BJ (cell line): ENCODE data around the gene POMGNT1. TPM values are rescaled to one million over a fixed set of nuclear protein-coding genes. Genes with fewer than 3 reads are reported as not detected.

Experiments
- CTCF ChIA-PET: fragments of 350-600 bp; formaldehyde crosslinking; extraction: SDS; loops from one replicate; lab custom pipeline; 2021; ENCODE audit warnings: antibody characterized with exemption, inconsistent platforms; lab: Yijun Ruan, JAX
- POLR2A ChIA-PET: fragments of 300-600 bp; sonication (Branson Sonifier 250); formaldehyde crosslinking; extraction: SDS; loops from one replicate; lab custom pipeline; 2021; ENCODE audit warnings: antibody characterized with exemption; lab: Charles Lee
- DNase-seq: peaks from one replicate; pipeline ENCODE4 v3.0.0-alpha.2; 2011; ENCODE audit warnings: low read depth
- H3K27me3 ChIP-seq: 2 replicates; pipeline ENCODE4 v1.6.0; 2011; ENCODE audit warnings: low read length; ENCODE audit not compliant: control insufficient read depth, insufficient read depth
- H3K36me3 ChIP-seq: 2 replicates; pipeline ENCODE4 v1.5.1; 2011; ENCODE audit warnings: low read length; ENCODE audit not compliant: control insufficient read depth, insufficient read depth
- H3K4me3 ChIP-seq: 2 replicates; pipeline ENCODE4 v1.5.1; 2011; ENCODE audit warnings: low read depth, mild to moderate bottlenecking, control low read depth, low read length
- CTCF ChIP-seq: IDR thresholded peaks from 2 replicates; pipeline ENCODE4 v1.5.1; 2011; ENCODE audit warnings: low read depth, mild to moderate bottlenecking, control low read depth, inconsistent platforms, low read length, moderate library complexity; ENCODE audit not compliant: insufficient read depth
- polyA plus RNA-seq: library from polyadenylated mRNA; depleted of rRNA; stranded (reverse); fragments of >200 nt; gene quantifications from 2 replicates; pipeline ENCODE4 v1.2.3, GENCODE V29; 2011

Gene POMGNT1
- polyA plus RNA-seq, 1 experiment = 80.0 TPM

GRCh38 chr1:46183079-46183847, 15.0 kb downstream of the POMGNT1 start:
- peak; percentile 80 for DNase-seq
- no peak overlapping the region for H3K4me3 ChIP-seq
- ChIA-PET CTCF (interaction anchor here (0.6 to 10.7 kb wide), 5 partner anchors 11 to 156 kb away, joined by 3 to 173 read pairs (median 9); no protein-coding TSS in a partner anchor), POLR2A (no interaction called here)
- H3K36me3 ChIP-seq = peaks cover 3% of the 10 kb centered on the region; the same call in 1 of the 2 replicates
- TF ChIP-seq CTCF = no peak
- H3K27me3 ChIP-seq = no peaks in the 10 kb centered on the region

DNA sequence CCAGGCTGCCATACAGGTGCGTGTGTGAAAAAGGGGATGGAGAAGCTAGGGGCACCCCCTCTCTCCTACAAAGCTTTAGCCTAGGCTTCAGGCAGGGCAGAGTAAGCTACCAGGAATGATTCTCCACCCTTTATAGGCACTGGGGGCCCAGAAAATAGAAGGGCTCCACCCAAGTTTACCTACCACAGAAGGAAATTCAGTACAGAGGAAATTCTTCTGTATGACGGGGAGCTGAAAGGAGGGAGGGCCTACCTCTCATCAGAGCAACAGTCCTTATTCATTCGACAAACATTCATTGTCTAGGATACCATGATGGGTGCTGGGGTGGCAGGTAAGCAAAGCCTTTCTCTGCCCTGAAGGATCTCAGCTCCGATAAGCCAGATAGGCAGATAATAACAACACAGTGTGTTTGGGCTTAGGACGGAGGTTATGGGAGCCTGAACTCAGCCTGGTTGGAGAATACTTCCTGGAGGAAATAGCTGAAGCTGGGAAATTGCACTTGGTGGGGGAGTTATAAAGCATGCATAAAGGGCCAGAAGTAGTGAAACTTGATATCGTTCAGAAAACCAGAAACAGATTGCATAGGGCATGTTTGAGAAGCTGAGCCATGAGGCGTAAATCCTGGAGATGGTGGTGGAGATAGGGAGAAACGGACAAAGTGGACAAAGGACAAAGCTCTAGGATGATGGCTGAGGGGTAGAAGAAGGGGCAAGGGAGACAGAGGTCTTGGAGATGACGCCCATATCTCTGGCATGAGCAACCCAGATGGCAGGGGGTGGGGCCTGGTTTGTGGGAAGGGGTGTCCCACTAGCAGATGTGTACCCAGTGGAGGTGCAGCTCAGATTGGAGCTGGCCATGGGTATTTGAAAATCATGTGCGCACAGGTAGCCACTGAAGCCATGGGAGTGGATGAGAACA, 16.6 kb downstream of the POMGNT1 start:
- Histone ChIP-seq H3K27me3 (no peaks in the 10 kb centered on the region), H3K4me3 (no peak overlapping the region), H3K36me3 (no peaks in the 10 kb centered on the region)
- DNase-seq = no peak
- CTCF ChIA-PET = interaction anchor here (0.8 to 10.7 kb wide), 14 partner anchors 9 to 1452 kb away, joined by 3 to 173 read pairs (median 4); no protein-coding TSS in a partner anchor
- POLR2A ChIA-PET = interaction anchor here (0.6 kb wide), 1 partner anchor 42 kb away, joined by 13 read pairs; no protein-coding TSS in a partner anchor
- no peak for TF ChIP-seq CTCF

- H3K36me3 ChIP-seq = no peaks in the 10 kb centered on the region
- ChIA-PET CTCF (interaction anchor here (0.6 to 10.7 kb wide), 11 partner anchors 11 to 156 kb away, joined by 3 to 173 read pairs (median 4); partner anchors contain the start of gene PIK3R3), POLR2A (no interaction called here)
- no peak for DNase-seq
- no peaks in the 10 kb centered on the region for H3K27me3 ChIP-seq
- no peak; the same call in 1 of the 2 replicates for TF ChIP-seq CTCF
- no peak overlapping the region for H3K4me3 ChIP-seq
Measured at GRCh38 chr1:46180082-46180616, 18.1 kb downstream of the POMGNT1 start.

DNA sequence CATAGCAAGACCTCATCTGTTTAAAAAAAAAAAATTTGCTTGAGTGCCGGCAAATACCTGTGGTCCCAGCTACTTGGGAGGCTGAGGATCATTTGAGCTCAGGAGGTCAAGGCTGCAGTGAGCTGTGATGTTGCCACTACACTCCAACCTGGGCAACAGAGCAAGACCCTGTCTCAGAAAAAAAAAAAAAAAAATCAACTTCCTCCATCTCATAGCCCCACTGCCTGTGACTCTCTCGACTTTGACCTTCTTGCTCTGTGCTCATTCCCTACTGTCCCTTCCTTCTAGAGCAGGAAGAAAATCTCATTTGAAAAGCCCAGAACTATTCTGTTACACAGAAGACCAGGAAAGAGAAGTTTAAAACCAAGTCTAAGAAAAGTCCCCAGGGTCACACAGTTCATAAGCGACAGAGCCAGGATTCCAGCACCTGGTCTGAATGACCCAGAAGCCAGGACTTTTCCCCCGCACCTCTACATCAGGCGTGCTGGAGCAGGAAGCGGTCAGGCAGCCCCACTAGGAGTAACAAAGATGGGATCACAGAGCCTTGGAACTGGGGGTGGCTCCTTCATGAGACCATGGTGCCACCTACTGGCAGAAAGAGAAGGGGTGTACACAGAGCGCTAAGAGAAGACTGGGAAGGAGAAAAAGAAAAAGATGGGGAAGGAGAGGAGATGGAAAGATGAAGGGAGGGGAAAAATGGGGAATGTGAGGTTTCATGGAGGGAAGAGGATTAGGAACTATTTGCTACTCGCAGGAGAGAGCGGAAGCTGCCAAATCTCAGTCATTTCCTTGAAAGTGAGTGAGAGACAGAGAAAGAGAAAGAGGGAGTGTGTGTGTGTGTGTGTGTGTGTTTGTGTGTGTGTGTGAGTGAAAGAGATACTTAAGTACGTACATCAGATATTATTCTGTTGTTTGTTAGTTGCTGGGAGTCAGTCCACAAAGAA, 18.8 kb downstream of the POMGNT1 start:
- peak; percentile 91 for TF ChIP-seq CTCF
- CTCF ChIA-PET = interaction anchor here (0.6 to 10.7 kb wide), 12 partner anchors 10 to 339 kb away, joined by 3 to 173 read pairs (median 4); partner anchors contain the start of gene PIK3R3
- no peaks in the 10 kb centered on the region for H3K36me3 ChIP-seq
- no peak overlapping the region for H3K4me3 ChIP-seq
- POLR2A ChIA-PET = no interaction called here
- no peaks in the 10 kb centered on the region for H3K27me3 ChIP-seq
- no peak for DNase-seq
